Measurements from ENCODE around the gene CALML5.

Gene CALML5

GRCh38 chr10:5545011-5545410 is 45.6 kb upstream of the CALML5 start:
- Histone ChIP-seq H3K36me3 (ENCODE audit: control insufficient read depth in 4 of 4, insufficient read depth in 4 of 4, low read length in 3 of 4) (no peaks in the 10 kb centered on the region), H3K27me3 (replicated peaks in 2 of 5; ENCODE audit: control insufficient read depth in 4 of 5, insufficient read depth in 5 of 5, low read length in 4 of 5) (no peaks in the 10 kb centered on the region), H3K4me3 (ENCODE audit: control insufficient read depth in 1 of 7, extremely low read depth in 1 of 7, insufficient read depth in 4 of 7, low read depth in 2 of 7, low read length in 6 of 7) (no peak overlapping the region), H3K4me1 (ENCODE audit: control extremely low read depth in 1 of 4, control insufficient read depth in 4 of 4, insufficient read depth in 4 of 4, low read length in 3 of 4) (peaks cover 0 to 19% (median 16%) of the 10 kb centered on the region in 4 experiments), H3K27ac (ENCODE audit: insufficient read depth in 1 of 2, low read depth in 1 of 2, low read length in 2 of 2, poor library complexity in 1 of 2, severe bottlenecking in 2 of 2) (no peak overlapping the region), H3K9me3 (ENCODE audit: control extremely low read depth in 1 of 5, control insufficient read depth in 4 of 5, insufficient read depth in 2 of 5, low read depth in 1 of 5, low read length in 4 of 5) (peaks cover 0 to 14% (median 3%) of the 10 kb centered on the region in 5 experiments)
- 80% methylated on average over 1 of the region's 1 CpG for WGBS (ENCODE audit: insufficient coverage)
- ChIA-PET CTCF (interaction anchor here (0.6 to 1.1 kb wide), 2 partner anchors 12 to 78 kb away, joined by 3 read pairs; no protein-coding TSS in a partner anchor), POLR2A (no interaction called here)
- no peak for DNase-seq

DNA sequence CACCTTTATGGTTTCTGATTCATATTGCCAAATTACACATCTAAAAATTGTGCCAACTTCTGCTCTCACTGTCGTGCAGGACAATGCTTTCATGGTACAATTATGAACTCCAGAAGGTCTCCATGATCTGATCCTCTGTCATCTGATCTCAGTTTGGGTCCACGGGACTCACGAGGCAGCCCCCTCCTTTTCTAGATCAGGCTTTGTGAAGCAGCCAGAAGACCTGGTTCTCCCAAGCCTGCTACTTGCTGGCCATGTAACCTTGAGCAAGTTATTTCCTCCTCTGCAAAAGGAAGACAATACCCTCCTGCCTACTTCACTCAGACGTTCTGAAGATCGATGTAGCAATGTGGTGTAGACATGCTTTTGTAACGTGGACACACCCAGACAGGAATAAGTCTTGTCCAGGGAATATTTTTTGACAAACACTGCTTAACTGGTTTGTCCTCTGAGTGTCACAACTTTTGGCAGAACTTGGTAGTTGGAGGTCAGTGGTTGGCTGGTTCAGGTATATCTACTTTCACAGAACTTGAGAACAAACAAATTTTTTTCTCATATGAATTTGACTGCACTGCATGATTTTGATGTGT is 44.9 kb upstream of the CALML5 start:
- Histone ChIP-seq H3K27me3 (replicated peaks in 2 of 5; ENCODE audit: control insufficient read depth in 4 of 5, insufficient read depth in 5 of 5, low read length in 4 of 5) (no peaks in the 10 kb centered on the region), H3K27ac (ENCODE audit: insufficient read depth in 1 of 2, low read depth in 1 of 2, low read length in 2 of 2, poor library complexity in 1 of 2, severe bottlenecking in 2 of 2) (no peak overlapping the region), H3K9me3 (ENCODE audit: control extremely low read depth in 1 of 5, control insufficient read depth in 4 of 5, insufficient read depth in 2 of 5, low read depth in 1 of 5, low read length in 4 of 5) (peaks cover 0 to 14% (median 3%) of the 10 kb centered on the region in 5 experiments), H3K36me3 (ENCODE audit: control insufficient read depth in 4 of 4, insufficient read depth in 4 of 4, low read length in 3 of 4) (no peaks in the 10 kb centered on the region), H3K4me1 (ENCODE audit: control extremely low read depth in 1 of 4, control insufficient read depth in 4 of 4, insufficient read depth in 4 of 4, low read length in 3 of 4) (peaks cover 0 to 23% (median 17%) of the 10 kb centered on the region in 4 experiments), H3K4me3 (ENCODE audit: control insufficient read depth in 1 of 7, extremely low read depth in 1 of 7, insufficient read depth in 4 of 7, low read depth in 2 of 7, low read length in 6 of 7) (no peak overlapping the region)
- ChIA-PET CTCF (interaction anchor here (1.2 kb wide), 1 partner anchor 43 kb away, joined by 3 read pairs; no protein-coding TSS in a partner anchor), POLR2A (no interaction called here)
- WGBS (ENCODE audit: insufficient coverage): 94% methylated on average over 4 of the region's 6 CpGs
- DNase-seq: no peak

DNA sequence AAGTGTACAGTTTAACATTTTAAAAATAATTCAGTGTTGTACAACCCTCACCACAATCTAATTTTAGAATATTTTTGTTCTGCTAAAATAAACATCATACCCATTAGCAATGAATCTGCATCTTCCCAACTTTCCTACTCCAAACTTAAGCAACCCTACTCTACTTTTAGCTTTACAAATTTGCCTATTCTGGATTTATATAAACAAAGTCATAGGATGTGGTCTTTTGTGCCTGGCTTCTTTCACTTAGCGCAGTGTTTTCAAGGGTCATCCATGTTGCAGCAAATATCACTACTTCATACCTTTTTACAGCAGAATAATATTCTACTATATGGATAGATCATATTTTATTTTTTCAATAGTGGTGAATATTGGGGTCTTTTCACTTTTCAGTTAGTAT is 44.3 kb upstream of the CALML5 start:
- POLR2A ChIA-PET: no interaction called here
- H3K4me1 ChIP-seq (ENCODE audit: control extremely low read depth in 1 of 4, control insufficient read depth in 4 of 4, insufficient read depth in 4 of 4, low read length in 3 of 4): peaks cover 0 to 21% (median 15%) of the 10 kb centered on the region in 4 experiments
- no peak overlapping the region for H3K4me3 ChIP-seq (ENCODE audit: control insufficient read depth in 1 of 7, extremely low read depth in 1 of 7, insufficient read depth in 4 of 7, low read depth in 2 of 7, low read length in 6 of 7)
- WGBS (ENCODE audit: insufficient coverage): no CpG with 5 or more reads among the region's 1 CpG
- no peak for DNase-seq
- no peaks in the 10 kb centered on the region for H3K36me3 ChIP-seq (ENCODE audit: control insufficient read depth in 4 of 4, insufficient read depth in 4 of 4, low read length in 3 of 4)
- no peaks in the 10 kb centered on the region for H3K27me3 ChIP-seq (replicated peaks in 2 of 5; ENCODE audit: control insufficient read depth in 4 of 5, insufficient read depth in 5 of 5, low read length in 4 of 5)
- peaks cover 0 to 14% (median 3%) of the 10 kb centered on the region in 5 experiments for H3K9me3 ChIP-seq (ENCODE audit: control extremely low read depth in 1 of 5, control insufficient read depth in 4 of 5, insufficient read depth in 2 of 5, low read depth in 1 of 5, low read length in 4 of 5)
- CTCF ChIA-PET: interaction anchor here (1.2 kb wide), 1 partner anchor 44 kb away, joined by 3 read pairs; no protein-coding TSS in a partner anchor
- no peak overlapping the region for H3K27ac ChIP-seq (ENCODE audit: insufficient read depth in 1 of 2, low read depth in 1 of 2, low read length in 2 of 2, poor library complexity in 1 of 2, severe bottlenecking in 2 of 2)

DNA sequence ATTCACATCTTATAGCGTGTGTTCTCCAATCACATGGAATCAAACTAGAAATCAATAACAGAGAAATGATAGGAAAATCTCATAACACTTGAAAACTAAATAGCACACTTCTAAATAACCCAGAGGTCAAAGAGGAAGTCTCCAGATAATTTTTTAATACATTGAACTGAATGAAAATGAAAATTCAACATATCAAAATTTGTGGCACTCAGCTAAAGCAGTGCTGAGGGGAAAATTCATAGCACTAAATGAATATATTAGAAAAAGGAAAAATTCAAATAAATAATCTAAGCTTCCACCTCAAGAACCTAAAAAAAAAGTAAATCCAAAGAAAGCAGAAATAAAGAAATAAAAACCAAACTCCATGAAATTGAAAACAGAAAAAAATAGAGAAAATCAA is 42.7 kb upstream of the CALML5 start:
- Histone ChIP-seq H3K27me3 (replicated peaks in 2 of 5; ENCODE audit: control insufficient read depth in 4 of 5, insufficient read depth in 5 of 5, low read length in 4 of 5) (no peaks in the 10 kb centered on the region), H3K9me3 (ENCODE audit: control extremely low read depth in 1 of 5, control insufficient read depth in 4 of 5, insufficient read depth in 2 of 5, low read depth in 1 of 5, low read length in 4 of 5) (peaks cover 0 to 14% (median 3%) of the 10 kb centered on the region in 5 experiments), H3K4me3 (ENCODE audit: control insufficient read depth in 1 of 7, extremely low read depth in 1 of 7, insufficient read depth in 4 of 7, low read depth in 2 of 7, low read length in 6 of 7) (no peak overlapping the region), H3K4me1 (ENCODE audit: control extremely low read depth in 1 of 4, control insufficient read depth in 4 of 4, insufficient read depth in 4 of 4, low read length in 3 of 4) (peaks cover 0 to 8% (median 4%) of the 10 kb centered on the region in 4 experiments), H3K27ac (ENCODE audit: insufficient read depth in 1 of 2, low read depth in 1 of 2, low read length in 2 of 2, poor library complexity in 1 of 2, severe bottlenecking in 2 of 2) (no peak overlapping the region), H3K36me3 (ENCODE audit: control insufficient read depth in 4 of 4, insufficient read depth in 4 of 4, low read length in 3 of 4) (no peaks in the 10 kb centered on the region)
- WGBS (ENCODE audit: insufficient coverage): no CpG with 5 or more reads among the region's 1 CpG
- no peak for DNase-seq
- POLR2A ChIA-PET: no interaction called here
- CTCF ChIA-PET: no interaction called here

DNA sequence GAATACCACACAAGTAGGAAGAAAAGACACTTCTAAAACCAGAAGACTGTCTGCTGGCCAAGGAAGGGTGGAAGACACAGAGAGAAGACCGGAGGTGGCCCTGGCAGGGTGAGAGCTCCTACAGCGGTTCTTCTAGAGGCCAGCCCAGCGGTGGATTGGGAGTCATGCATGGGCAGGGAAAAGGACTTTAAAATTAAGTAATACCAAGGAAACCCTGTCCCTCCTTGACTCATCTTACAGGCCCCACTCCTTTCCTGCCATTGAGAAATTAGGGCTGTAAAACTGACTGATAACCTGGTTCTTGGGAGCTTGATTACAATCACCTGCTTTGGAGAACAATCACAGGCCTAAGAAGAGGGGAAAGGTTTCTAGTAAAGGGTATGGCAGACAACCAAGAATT is 41.5 kb upstream of the CALML5 start:
- 57% methylated on average over 1 of the region's 3 CpGs for WGBS (ENCODE audit: insufficient coverage)
- Histone ChIP-seq H3K9me3 (ENCODE audit: control extremely low read depth in 1 of 5, control insufficient read depth in 4 of 5, insufficient read depth in 2 of 5, low read depth in 1 of 5, low read length in 4 of 5) (peaks cover 0 to 14% (median 3%) of the 10 kb centered on the region in 5 experiments), H3K4me1 (ENCODE audit: control extremely low read depth in 1 of 4, control insufficient read depth in 4 of 4, insufficient read depth in 4 of 4, low read length in 3 of 4) (peaks cover 0 to 8% (median 4%) of the 10 kb centered on the region in 4 experiments), H3K27me3 (replicated peaks in 2 of 5; ENCODE audit: control insufficient read depth in 4 of 5, insufficient read depth in 5 of 5, low read length in 4 of 5) (no peaks in the 10 kb centered on the region), H3K4me3 (ENCODE audit: control insufficient read depth in 1 of 7, extremely low read depth in 1 of 7, insufficient read depth in 4 of 7, low read depth in 2 of 7, low read length in 6 of 7) (no peak overlapping the region), H3K36me3 (ENCODE audit: control insufficient read depth in 4 of 4, insufficient read depth in 4 of 4, low read length in 3 of 4) (no peaks in the 10 kb centered on the region), H3K27ac (ENCODE audit: insufficient read depth in 1 of 2, low read depth in 1 of 2, low read length in 2 of 2, poor library complexity in 1 of 2, severe bottlenecking in 2 of 2) (no peak overlapping the region)
- CTCF ChIA-PET: interaction anchor here (1.0 kb wide), 1 partner anchor 66 kb away, joined by 3 read pairs; no protein-coding TSS in a partner anchor
- POLR2A ChIA-PET: interaction anchor here (1.1 kb wide), 1 partner anchor 8 kb away, joined by 4 read pairs; no protein-coding TSS in a partner anchor
- no peak for DNase-seq

- 98% methylated on average over 8 of the region's 9 CpGs for WGBS (ENCODE audit: insufficient coverage)
- CTCF ChIA-PET: interaction anchor here (1.0 kb wide), 1 partner anchor 67 kb away, joined by 3 read pairs; no protein-coding TSS in a partner anchor
- Histone ChIP-seq H3K27me3 (replicated peaks in 2 of 5; ENCODE audit: control insufficient read depth in 4 of 5, insufficient read depth in 5 of 5, low read length in 4 of 5) (no peaks in the 10 kb centered on the region), H3K4me3 (ENCODE audit: control insufficient read depth in 1 of 7, extremely low read depth in 1 of 7, insufficient read depth in 4 of 7, low read depth in 2 of 7, low read length in 6 of 7) (no peak overlapping the region), H3K4me1 (ENCODE audit: control extremely low read depth in 1 of 4, control insufficient read depth in 4 of 4, insufficient read depth in 4 of 4, low read length in 3 of 4) (peaks cover 0 to 8% (median 4%) of the 10 kb centered on the region in 4 experiments), H3K9me3 (ENCODE audit: control extremely low read depth in 1 of 5, control insufficient read depth in 4 of 5, insufficient read depth in 2 of 5, low read depth in 1 of 5, low read length in 4 of 5) (peaks cover 0 to 14% (median 3%) of the 10 kb centered on the region in 5 experiments), H3K36me3 (ENCODE audit: control insufficient read depth in 4 of 4, insufficient read depth in 4 of 4, low read length in 3 of 4) (no peaks in the 10 kb centered on the region), H3K27ac (ENCODE audit: insufficient read depth in 1 of 2, low read depth in 1 of 2, low read length in 2 of 2, poor library complexity in 1 of 2, severe bottlenecking in 2 of 2) (no peak overlapping the region)
- no peak for DNase-seq
- POLR2A ChIA-PET: interaction anchor here (1.1 kb wide), 1 partner anchor 9 kb away, joined by 4 read pairs; no protein-coding TSS in a partner anchor
Measured at GRCh38 chr10:5540080-5540479, 40.7 kb upstream of the CALML5 start.

Measured in common myeloid progenitor, CD34-positive (primary cell).